ENCODE data around the gene APOA4. TPM values are rescaled to one million over a fixed set of nuclear protein-coding genes. Genes with fewer than 3 reads are reported as not detected.

APOA4 gene
- total and polyA plus RNA-seq, 2 donors (not counting 1 experiment from before 2014, with no cell fraction given) = not detected

DNA sequence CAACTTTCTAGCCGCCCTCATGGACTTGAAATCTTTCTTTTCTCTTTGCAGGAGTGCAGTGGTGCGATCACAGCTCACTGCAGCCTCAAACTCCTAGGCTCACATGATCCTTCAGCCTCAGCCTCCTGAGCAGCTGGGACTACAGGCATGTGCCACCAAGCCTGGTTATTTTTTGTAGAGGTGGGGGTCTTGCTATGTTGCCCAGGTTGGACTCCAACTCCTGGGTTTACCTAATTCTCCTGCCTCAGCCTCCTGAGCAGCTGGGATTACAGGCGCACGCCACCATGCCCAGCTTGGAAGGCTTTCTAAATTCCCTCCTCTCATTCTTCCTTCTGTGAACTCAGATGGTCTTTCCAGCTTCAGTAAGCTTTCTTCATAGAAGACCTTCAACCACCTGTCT, 19.0 kb upstream of the APOA4 start:
- Histone ChIP-seq H3K4me3 (ENCODE audit: control extremely low read depth in 1 of 5, extremely low read depth in 1 of 5, insufficient read depth in 1 of 5, low read depth in 2 of 5, low read length in 4 of 5) (no peak overlapping the region), H3K4me1 (ENCODE audit: control insufficient read depth in 2 of 2, insufficient read depth in 2 of 2, low read length in 2 of 2) (no peaks in the 10 kb centered on the region), H3K79me2 (ENCODE audit: control insufficient read depth, insufficient read depth, low read length) (no peaks in the 10 kb centered on the region), H3K4me2 (replicated peaks; ENCODE audit: low read depth, low read length, poor library complexity, severe bottlenecking) (no peak overlapping the region), H3K36me3 (replicated peaks in 1 of 2; ENCODE audit: control extremely low read depth in 1 of 2, control insufficient read depth in 1 of 2, extremely low read depth in 1 of 2, insufficient read depth in 2 of 2, low read length in 1 of 2) (peaks cover 7 to 34% of the 10 kb centered on the region in 2 experiments), H3K27ac (ENCODE audit: low read length in 2 of 2) (no peak overlapping the region), H2AFZ (ENCODE audit: insufficient read depth, low read depth, low read length, poor library complexity, severe bottlenecking) (no peak overlapping the region), H4K20me1 (ENCODE audit: control insufficient read depth, insufficient read depth, low read length, poor library complexity, severe bottlenecking) (no peaks in the 10 kb centered on the region), H3K27me3 (replicated peaks in 1 of 4; ENCODE audit: control extremely low read depth in 1 of 4, control insufficient read depth in 3 of 4, insufficient read depth in 4 of 4, low read length in 3 of 4) (no peaks in the 10 kb centered on the region), H3K9ac (ENCODE audit: low read length) (no peak overlapping the region), H3K9me3 (ENCODE audit: control extremely low read depth in 1 of 3, control insufficient read depth in 2 of 3, insufficient read depth in 1 of 3, low read length in 2 of 3) (no peaks in the 10 kb centered on the region)
- ChIA-PET CTCF (no interaction called here), POLR2A (no interaction called here)
- TF ChIP-seq EZH2 (IDR thresholded peaks at IDR 0.05; ENCODE audit: borderline replicate concordance, insufficient read depth, low read depth, low read length, poor library complexity, severe bottlenecking) = no peak
- TF ChIP-seq, protein P1, sequence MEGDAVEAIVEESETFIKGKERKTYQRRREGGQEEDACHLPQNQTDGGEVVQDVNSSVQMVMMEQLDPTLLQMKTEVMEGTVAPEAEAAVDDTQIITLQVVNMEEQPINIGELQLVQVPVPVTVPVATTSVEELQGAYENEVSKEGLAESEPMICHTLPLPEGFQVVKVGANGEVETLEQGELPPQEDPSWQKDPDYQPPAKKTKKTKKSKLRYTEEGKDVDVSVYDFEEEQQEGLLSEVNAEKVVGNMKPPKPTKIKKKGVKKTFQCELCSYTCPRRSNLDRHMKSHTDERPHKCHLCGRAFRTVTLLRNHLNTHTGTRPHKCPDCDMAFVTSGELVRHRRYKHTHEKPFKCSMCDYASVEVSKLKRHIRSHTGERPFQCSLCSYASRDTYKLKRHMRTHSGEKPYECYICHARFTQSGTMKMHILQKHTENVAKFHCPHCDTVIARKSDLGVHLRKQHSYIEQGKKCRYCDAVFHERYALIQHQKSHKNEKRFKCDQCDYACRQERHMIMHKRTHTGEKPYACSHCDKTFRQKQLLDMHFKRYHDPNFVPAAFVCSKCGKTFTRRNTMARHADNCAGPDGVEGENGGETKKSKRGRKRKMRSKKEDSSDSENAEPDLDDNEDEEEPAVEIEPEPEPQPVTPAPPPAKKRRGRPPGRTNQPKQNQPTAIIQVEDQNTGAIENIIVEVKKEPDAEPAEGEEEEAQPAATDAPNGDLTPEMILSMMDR (IDR thresholded peaks at IDR 0.05) = no peak
- Mint-ChIP-seq H3K4me1 (no peaks in the 10 kb centered on the region), H3K4me3 (no peak overlapping the region), H3K9me3 (ENCODE audit: insufficient read depth) (no peaks in the 10 kb centered on the region), H3K27ac (no peak overlapping the region), H3K27me3 (no peaks in the 10 kb centered on the region)
- no peak for DNase-seq
- 94% methylated on average over 3 of the region's 4 CpGs for WGBS (ENCODE audit: insufficient coverage)
- ATAC-seq (ENCODE audit: low read depth) = no peak
- intact Hi-C loops (cut with micrococcal nuclease) = no loop called here

DNA sequence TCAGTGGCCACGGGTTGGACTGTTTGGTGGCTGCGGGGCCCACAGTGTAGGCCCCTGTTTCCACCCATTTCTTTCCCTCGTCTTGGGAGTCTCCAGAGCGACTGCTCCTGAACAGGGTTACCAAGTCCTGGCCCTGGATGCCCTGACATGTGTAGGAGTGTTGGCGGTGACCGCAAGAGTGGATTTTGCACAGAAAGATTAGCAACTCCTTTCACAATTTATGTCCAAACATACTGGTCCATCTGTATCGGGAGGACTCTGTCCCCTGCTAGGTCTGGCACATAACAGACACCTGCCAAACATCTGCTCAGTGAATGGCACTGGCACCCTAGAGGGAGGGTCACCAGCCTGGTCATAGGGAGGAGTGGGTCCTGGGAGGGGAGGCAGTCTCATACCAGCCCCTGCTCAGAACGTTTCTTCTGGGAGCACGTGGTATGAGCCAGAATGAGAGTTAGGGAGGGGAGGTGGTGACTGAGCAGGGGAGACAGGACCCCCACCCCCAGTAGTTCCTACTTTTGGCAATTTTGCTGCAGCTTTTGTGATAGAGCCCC, 17.7 kb upstream of the APOA4 start:
- Mint-ChIP-seq H3K27me3 (no peaks in the 10 kb centered on the region), H3K27ac (no peak overlapping the region), H3K4me3 (no peak overlapping the region), H3K4me1 (peaks cover 4% of the 10 kb centered on the region), H3K9me3 (ENCODE audit: insufficient read depth) (no peaks in the 10 kb centered on the region)
- Histone ChIP-seq H3K9ac (ENCODE audit: low read length) (no peak overlapping the region), H3K4me1 (ENCODE audit: control insufficient read depth in 2 of 2, insufficient read depth in 2 of 2, low read length in 2 of 2) (peaks cover 0 to 4% of the 10 kb centered on the region in 2 donors), H3K79me2 (ENCODE audit: control insufficient read depth, insufficient read depth, low read length) (no peaks in the 10 kb centered on the region), H4K20me1 (ENCODE audit: control insufficient read depth, insufficient read depth, low read length, poor library complexity, severe bottlenecking) (no peaks in the 10 kb centered on the region), H3K9me3 (ENCODE audit: control extremely low read depth in 1 of 3, control insufficient read depth in 2 of 3, insufficient read depth in 1 of 3, low read length in 2 of 3) (no peaks in the 10 kb centered on the region), H3K4me3 (ENCODE audit: control extremely low read depth in 1 of 5, extremely low read depth in 1 of 5, insufficient read depth in 1 of 5, low read depth in 2 of 5, low read length in 4 of 5) (no peak overlapping the region), H3K36me3 (replicated peaks in 1 of 2; ENCODE audit: control extremely low read depth in 1 of 2, control insufficient read depth in 1 of 2, extremely low read depth in 1 of 2, insufficient read depth in 2 of 2, low read length in 1 of 2) (peaks cover 0 to 21% of the 10 kb centered on the region in 2 experiments), H3K27me3 (replicated peaks in 1 of 4; ENCODE audit: control extremely low read depth in 1 of 4, control insufficient read depth in 3 of 4, insufficient read depth in 4 of 4, low read length in 3 of 4) (peaks cover 0 to 4% (median 0%) of the 10 kb centered on the region in 4 experiments), H3K27ac (ENCODE audit: low read length in 2 of 2) (no peak overlapping the region), H3K4me2 (replicated peaks; ENCODE audit: low read depth, low read length, poor library complexity, severe bottlenecking) (no peak overlapping the region), H2AFZ (ENCODE audit: insufficient read depth, low read depth, low read length, poor library complexity, severe bottlenecking) (no peak overlapping the region)
- ChIA-PET CTCF (no interaction called here), POLR2A (no interaction called here)
- no peak for ATAC-seq (ENCODE audit: low read depth)
- DNase-seq = no peak
- WGBS (ENCODE audit: insufficient coverage) = 93% methylated on average over 6 of the region's 9 CpGs
- intact Hi-C loops (cut with micrococcal nuclease) = no loop called here
- TF ChIP-seq EZH2 (IDR thresholded peaks at IDR 0.05; ENCODE audit: borderline replicate concordance, insufficient read depth, low read depth, low read length, poor library complexity, severe bottlenecking) = no peak
- TF ChIP-seq, protein P1 (IDR thresholded peaks at IDR 0.05) = no peak
